ENCODE results near the gene COL19A1.
"Not testable (repeated sequence)": the region's sequence is repeated elsewhere in the genome, so short reads cannot be mapped to it uniquely, and the experiment has no call there.

The COL19A1 gene

DNA sequence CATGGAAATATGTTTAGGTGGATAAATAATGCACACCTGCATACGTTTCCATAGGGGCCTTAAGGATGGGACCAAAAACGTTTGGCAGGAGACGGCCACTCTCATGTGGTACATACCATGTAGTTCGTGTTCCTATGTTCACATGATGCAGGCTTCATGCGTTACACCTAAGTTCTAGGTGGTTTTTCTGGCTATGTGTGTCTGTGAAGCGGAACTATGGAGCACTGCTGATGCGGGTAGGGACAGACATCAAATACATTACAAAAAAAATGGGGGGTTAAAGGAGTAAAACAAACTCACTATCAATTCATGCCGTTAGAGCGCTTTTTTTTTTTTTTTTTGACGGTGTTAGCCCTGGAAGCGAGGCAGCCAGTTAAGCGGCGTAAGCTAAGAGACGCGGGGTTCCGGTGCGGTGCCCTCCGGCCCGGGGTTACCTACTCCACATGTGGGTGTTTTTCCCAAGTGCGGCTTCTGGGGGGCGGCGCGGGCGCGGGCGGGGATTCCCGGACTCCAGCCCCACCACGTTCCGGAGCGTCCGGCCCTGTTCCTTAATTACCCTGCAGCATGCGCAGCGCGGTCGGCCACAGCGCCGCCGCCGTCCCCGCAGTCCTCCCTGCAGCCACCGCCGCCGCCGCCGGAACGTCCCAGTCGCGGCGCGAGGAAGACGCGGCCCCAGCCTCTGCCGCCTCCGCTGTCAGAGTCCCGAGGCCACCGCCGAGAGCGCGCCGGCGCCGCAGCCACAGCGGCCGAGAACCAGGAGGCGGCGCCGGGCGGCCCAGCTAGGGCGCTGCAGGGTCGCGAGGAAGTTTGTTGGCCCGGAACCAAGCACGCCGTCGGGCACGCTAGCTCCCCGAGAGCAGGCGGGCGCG is 648 bp downstream of the COL19A1 start:
- DNase-seq, result peak; percentile 59

DNA sequence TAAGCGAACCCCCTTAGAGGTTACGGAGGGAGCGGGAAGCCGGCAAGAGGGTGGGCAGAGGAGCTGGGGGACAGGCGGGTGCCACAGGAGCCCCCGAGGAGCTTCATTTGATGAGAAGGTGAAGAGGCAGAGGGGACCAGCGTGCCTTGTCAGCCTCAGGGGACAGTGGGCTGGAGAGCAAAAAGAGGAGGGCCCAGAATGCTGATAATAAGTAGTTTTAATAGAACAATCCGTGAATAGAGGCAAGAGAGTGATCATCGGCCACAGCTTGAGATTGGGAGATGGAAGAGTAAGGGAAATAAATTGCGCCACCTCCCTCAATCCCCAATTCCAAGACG is 1.3 kb downstream of the COL19A1 start:
- DNase-seq, result no peak

GRCh38 chr6:69868252-69868804 is 2.0 kb downstream of the COL19A1 start:
- DNase-seq, result no peak

DNA sequence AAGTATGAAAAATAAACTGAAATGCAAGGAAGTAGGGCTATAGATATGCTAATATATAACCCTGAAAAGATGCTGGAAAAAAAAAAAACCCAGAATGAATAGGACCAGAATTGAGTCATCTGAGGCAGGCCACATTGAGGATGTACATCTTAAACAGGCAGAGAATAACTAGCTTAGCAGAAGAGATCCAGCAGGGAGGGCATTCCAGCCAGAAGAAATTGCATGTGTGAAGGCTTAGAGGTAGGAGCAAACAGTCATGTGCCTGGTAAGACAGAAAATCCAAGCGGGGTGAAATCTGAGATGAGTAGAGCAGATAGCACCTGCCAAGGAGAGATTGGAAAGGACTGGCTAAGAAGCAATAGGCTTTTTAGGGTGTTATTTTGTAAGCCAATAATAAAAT is 2.6 kb downstream of the COL19A1 start:
- no peak for DNase-seq

GRCh38 chr6:69871107-69871506 is 4.8 kb downstream of the COL19A1 start:
- no peak for DNase-seq

DNA sequence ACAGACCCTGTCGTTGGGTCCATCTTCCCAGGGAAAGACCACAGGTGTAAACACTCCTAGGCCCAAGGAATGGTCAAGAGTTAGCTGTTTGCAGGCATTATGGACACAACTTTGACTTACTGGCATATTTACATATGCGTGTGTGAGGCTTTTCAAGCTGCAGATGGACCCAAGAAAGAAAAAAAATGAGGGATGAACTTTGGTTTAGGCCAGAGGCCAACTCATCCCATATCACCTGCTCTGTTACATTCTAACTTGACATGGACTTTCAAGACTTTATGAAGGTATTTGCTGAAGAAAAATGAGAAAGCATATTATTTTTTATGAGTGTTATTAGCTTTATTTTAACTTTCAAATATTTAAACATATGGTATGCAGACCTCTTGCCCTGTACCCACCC is 6.9 kb downstream of the COL19A1 start:
- no peak for DNase-seq

GRCh38 chr6:69875715-69876114 is 9.4 kb downstream of the COL19A1 start:
- DNase-seq, result no peak

DNA sequence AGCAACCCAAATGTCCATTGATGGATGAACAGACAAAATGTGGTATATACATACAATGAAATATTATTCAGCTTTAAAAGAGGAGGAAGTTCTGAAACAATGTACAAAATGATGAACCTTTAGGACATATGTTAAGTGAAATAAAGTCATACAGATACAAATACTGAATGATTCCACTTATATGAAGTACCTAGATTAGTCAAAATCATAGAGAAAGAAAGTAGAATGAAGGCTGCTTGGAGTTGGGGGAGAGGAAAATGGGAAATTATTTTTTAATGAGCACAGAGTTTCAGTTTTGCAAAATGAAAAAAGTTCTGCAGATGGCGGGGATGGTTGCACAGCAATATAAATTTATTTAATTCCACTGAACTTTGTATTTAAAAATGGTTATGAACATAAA is 12.4 kb downstream of the COL19A1 start:
- no peak for DNase-seq

DNA sequence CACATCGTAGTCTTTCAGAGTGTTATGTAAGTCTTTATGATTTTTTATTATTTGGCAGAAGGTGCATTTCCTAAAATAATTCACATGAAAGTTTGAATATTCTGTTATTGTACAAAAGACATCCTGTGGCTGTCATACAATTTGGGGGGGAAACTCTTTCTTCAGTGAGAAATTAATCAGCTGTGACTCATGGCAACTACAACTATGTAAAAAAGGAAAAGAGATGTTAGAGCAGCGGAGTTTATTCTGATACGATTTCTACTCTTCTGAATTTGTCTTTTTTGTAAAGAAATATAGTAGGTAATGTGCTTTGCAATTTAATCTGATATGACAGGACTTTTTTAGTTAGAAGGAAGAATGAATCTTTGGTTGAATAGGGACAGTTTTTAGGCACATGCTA is 14.2 kb downstream of the COL19A1 start:
- no peak for DNase-seq

DNA sequence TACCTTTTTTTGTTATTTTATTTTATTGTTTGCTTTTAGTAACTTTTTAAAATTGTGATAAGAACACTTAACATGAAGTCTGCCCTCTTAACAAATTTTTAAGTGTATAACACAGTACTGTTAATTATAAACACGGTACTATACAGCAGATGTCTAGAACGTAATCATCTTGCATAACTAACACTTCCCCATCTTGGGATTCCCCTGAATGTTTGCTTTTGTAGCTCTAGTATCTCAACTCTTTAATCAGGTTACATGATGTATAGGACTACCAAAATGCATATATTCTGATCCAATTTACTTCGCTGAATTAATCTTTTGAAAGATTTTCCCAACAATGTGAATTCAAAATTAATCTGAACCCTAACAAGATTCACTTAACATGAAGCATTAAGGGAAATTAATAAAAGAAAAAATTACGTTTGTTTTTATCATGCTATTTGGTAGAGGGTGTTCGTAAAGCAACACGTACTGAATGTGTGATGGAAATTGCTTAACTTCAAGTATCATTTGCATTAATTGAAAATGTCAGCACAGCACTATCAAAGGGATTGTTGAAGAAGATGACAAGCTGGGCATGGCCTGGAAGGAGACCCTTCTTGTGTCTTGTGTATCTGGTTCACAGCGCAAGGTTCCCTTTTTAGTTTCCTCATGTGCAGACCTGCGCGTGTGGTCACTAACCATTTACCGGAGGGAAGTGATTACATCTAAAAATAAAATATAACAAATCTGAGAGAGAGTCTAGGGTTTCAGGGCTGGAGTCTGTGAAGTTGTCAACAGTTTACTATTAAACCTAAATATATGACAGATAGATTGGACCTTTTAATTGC is 15.2 kb downstream of the COL19A1 start:
- DNase-seq, result no peak

- no peak for DNase-seq
These were observed 17.2 kb downstream of the COL19A1 start for GRCh38 chr6:69883551-69883950.

DNA sequence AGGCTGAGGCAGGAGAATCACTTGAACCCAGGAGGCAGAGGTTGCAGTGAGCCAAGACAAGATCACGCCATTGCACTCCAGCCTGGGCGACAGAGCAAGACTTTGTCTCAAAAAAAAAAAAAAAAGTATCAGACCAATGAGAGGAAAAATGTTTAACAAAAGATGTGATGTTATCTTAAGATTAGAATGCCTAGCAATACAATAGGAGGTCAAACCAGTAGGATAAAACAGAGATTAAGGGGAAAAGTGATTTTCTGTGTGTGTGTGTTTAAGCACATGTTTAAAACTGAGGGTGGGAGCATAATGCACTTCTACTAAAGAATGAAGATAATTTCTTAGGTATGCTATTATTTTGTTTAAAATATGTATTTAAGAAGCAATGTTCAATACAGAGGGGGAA is 17.9 kb downstream of the COL19A1 start:
- no peak for DNase-seq

- DNase-seq, result no peak
These were observed 20.7 kb downstream of the COL19A1 start for GRCh38 chr6:69887026-69887425.

DNA sequence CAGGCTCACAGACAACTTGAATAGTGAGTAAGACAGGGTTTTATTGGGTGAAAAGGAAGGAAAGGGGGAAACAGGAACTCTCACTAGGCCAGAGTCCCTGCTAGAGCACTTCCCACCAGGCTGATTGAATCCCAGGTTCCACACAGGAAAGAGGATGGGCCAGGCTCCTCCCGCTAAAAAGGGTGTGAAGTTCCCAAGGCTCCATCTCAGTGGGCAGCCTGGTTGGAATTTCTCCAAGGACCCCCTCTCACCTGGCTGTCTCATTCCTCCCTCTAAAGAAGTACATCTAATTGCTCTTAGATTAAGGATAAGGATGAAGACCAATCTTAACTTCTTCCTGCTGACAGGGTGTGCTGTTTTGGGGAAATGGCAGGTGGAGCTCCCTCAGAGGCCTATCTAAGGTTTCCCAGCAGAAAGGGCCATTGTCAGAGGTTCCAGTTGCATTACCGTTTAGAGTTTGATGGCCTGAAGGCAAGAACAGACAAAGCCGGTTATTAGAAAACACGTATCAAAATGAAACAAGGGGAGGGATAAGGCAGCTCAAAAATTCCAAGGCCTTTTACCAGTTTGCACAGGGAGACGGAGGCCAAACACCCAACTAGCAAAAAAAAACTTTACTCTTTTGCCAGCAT is 21.5 kb downstream of the COL19A1 start:
- DNase-seq, result no peak

DNA sequence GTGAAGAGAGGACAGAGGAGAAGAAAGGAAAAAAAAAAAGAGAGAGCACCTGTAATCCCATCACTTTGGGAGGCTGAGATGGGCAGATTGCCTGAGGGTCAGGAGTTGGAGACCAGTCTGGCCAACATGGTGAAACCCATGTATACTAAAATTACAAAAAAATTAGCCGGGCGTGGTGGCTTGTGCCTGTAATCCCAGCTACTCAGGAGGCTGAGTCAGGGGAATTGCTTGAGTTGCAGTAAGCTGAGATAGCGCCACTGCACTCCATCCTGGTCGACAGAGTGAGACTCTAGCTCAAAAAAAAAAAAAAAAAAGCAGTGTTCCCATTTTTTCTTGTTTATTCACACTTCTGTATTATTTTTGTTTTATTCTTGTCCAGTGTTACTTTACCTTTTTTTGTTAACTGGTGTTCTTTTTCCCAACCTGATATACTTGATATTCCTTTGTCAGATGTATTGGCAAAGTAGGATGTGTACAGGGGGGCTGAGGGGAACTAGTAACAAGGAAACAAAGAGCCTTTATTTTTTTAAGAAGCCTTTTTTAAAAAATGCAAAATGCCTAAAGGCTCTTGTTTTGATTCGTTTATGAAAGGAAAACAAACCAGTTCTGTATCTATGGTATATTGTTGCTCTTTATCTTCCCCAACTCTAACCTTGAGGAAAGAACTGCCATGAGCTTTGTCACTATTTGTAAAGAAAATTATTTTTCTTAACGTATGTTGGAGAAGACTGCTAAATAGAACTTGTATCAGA is 22.3 kb downstream of the COL19A1 start:
- DNase-seq, result no peak

GRCh38 chr6:69889234-69889974 is 23.0 kb downstream of the COL19A1 start:
- DNase-seq, result not testable (repeated sequence)

DNA sequence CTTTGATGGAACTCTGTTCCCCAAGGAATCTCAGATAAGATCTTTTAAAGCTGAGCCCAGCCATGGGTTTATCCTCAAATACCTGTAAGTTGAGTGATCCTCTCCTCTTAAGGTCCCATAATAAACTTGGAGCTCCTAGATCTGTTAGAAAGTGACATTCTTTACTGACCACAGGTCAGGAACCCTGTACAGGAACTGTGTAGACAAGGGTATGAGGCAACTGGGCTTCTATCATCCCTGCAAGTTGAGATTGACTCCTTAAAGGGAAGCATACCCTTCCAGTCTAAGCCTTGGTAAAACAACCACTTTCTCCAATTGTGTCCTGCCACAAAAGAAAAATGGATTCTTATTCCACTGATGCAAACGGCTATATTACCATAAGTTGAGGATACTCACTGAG is 26.2 kb downstream of the COL19A1 start:
- not testable (repeated sequence) for DNase-seq

- DNase-seq, result not testable (repeated sequence)
These were observed 26.9 kb downstream of the COL19A1 start for GRCh38 chr6:69893266-69893665.

DNA sequence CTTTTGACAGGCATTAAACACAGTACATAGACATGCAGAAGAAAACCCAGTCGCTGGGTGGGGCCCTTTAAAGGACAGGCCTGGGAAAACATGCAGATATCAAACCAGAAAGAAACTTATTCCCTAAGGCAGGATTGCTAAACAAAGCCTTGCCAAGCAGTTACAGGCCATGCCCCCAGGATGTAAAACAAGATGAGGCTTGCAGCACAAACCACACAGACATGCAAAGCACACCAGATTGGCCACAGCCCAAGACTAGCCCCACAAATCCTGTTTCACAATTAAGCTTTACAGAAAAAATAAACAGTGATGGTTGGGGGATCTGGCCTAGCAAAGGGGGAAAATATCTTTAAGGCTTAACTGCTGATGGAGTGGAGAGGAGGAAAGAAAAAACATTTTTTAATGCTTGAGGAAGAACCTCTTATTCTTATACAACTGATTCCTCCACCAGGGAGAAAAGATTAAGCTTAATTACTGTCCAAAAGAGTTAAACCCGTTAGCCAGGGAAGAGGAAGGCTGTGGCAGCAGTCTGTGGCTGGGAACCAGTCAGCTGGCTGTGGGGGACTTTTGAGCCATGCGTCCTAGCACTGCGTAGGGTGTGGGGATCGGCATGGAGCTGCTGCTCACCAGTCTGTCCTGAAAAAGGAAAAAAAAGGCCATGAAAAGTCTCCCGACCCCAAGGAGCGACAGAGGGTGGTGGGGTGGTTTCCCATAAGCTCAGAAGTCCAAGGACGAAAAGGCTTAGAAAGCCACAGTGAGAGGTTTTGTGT is 28.4 kb downstream of the COL19A1 start:
- no peak for DNase-seq

DNA sequence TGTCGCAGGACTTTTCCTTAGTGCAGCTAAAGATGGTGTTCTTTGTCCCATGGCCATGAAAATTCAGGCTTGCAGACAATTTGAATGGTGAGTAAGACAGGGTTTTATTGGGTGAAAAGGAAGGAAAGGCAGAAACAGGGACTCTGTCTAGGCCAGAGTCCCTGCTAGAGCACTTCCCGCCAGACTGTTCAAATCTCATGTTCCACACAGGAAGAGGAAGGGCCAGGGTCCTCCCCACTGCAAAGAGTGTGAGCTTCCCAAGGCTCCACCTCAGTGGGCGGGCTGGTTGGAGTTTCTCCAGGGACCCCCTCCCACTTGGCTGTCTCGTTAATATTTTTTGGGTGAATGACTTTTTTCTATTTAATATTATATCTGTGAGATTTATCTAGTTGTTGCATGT is 29.0 kb downstream of the COL19A1 start:
- DNase-seq, result no peak

- DNase-seq, result no peak
These were observed 34.5 kb downstream of the COL19A1 start for GRCh38 chr6:69900869-69901268.
